Neutrophil (primary cell): ENCODE measurements around the gene MRPS11.

ENCODE experiments used
- H3K27ac ChIP-seq: fragments of 200-600 bp; sonication (generic); 2 replicates; pipeline ENCODE4 v1.5.1; 2016; ENCODE audit warnings: mild to moderate bottlenecking, moderate library complexity
- H3K27me3 ChIP-seq: fragments of 200-600 bp; sonication (generic); 2 replicates; pipeline ENCODE4 v1.6.0; 2016; ENCODE audit warnings: mild to moderate bottlenecking
- H3K36me3 ChIP-seq: fragments of 200-600 bp; sonication (generic); 2 replicates; pipeline ENCODE4 v1.5.1; 2017
- H3K4me1 ChIP-seq, 2 experiments: fragments of 200-600 bp in 1 of 2; sonication (generic) in 1 of 2; 1 replicate in 1 of 2; 2 replicates in 1 of 2; pipeline versions ENCODE4 v1.5.1 to v1.6.1; 2013 to 2016; ENCODE audit warnings: low read depth in 1 of 2, low read length in 1 of 2, mild to moderate bottlenecking in 1 of 2, moderate library complexity in 1 of 2; ENCODE audit not compliant: control insufficient read depth in 1 of 2, insufficient read depth in 1 of 2
- H3K4me3 ChIP-seq, 2 experiments: fragments of 200-600 bp in 1 of 2; sonication (generic) in 1 of 2; 1 replicate in 1 of 2; 2 replicates in 1 of 2; pipeline ENCODE4 v1.5.1; 2013 to 2016; ENCODE audit warnings: low read depth in 1 of 2, low read length in 1 of 2, mild to moderate bottlenecking in 1 of 2, moderate library complexity in 1 of 2
- H3K9me3 ChIP-seq: fragments of 200-600 bp; sonication (generic); 2 replicates; pipeline ENCODE4 v1.5.1; 2016
- CTCF ChIP-seq: fragments of 200-600 bp; sonication (generic); IDR thresholded peaks from 2 replicates; pipeline ENCODE4 v1.5.1; 2016; ENCODE audit warnings: antibody characterized with exemption

The MRPS11 gene

GRCh38 chr15:88467073-88467934, at the start of gene MRPS11, which contains the start of gene MRPL46:
MRPS11 (plus strand) TSS chr15:88467708; CDS start chr15:88467718, 10 bp downstream.
MRPL46 (minus strand) TSS chr15:88467388; CDS start chr15:88467377, 11 bp downstream.
- H3K9me3 ChIP-seq: no peaks in the 10 kb centered on the region
- TF ChIP-seq CTCF: no peak
- peaks cover 19% of the 10 kb centered on the region for H3K36me3 ChIP-seq
- peaks cover 17 to 19% of the 10 kb centered on the region in 2 experiments for H3K4me1 ChIP-seq
- H3K27me3 ChIP-seq: no peaks in the 10 kb centered on the region
- H3K4me3 ChIP-seq: peak within 1 kb of the TSS; percentile 68 to 92
- H3K27ac ChIP-seq: peak within 1 kb of the TSS; percentile 82

- Histone ChIP-seq H3K27ac (no peak overlapping the region), H3K9me3 (no peaks in the 10 kb centered on the region)
- no peak for TF ChIP-seq CTCF
Observed at GRCh38 chr15:88419830-88420229, 47.7 kb upstream of the MRPS11 start.

GRCh38 chr15:88423331-88423730, 44.2 kb upstream of the MRPS11 start:
- Histone ChIP-seq H3K4me1 (no peaks in the 10 kb centered on the region), H3K4me3 (no peak overlapping the region), H3K9me3 (no peaks in the 10 kb centered on the region), H3K36me3 (no peaks in the 10 kb centered on the region), H3K27ac (no peak overlapping the region), H3K27me3 (peaks cover 33% of the 10 kb centered on the region)
- no peak for TF ChIP-seq CTCF

More at GRCh38 chr15:88419830-88420229, 47.7 kb upstream of the MRPS11 start:
- H3K27me3 ChIP-seq: peaks cover 6% of the 10 kb centered on the region
- no peaks in the 10 kb centered on the region for H3K4me1 ChIP-seq
- H3K36me3 ChIP-seq: no peaks in the 10 kb centered on the region
- H3K4me3 ChIP-seq: no peak overlapping the region

GRCh38 chr15:88426304-88426703, 41.2 kb upstream of the MRPS11 start:
- Histone ChIP-seq H3K4me3 (no peak overlapping the region), H3K36me3 (no peaks in the 10 kb centered on the region), H3K27ac (no peak overlapping the region), H3K4me1 (no peaks in the 10 kb centered on the region), H3K27me3 (peaks cover 43% of the 10 kb centered on the region), H3K9me3 (no peaks in the 10 kb centered on the region)
- TF ChIP-seq CTCF: no peak

- no peak overlapping the region for H3K4me3 ChIP-seq
- no peak for TF ChIP-seq CTCF
- no peaks in the 10 kb centered on the region for H3K36me3 ChIP-seq
- no peak overlapping the region for H3K27ac ChIP-seq
- peaks cover 43% of the 10 kb centered on the region for H3K27me3 ChIP-seq
- H3K9me3 ChIP-seq: no peaks in the 10 kb centered on the region
- H3K4me1 ChIP-seq: no peaks in the 10 kb centered on the region
Observed at GRCh38 chr15:88428053-88428452, 39.5 kb upstream of the MRPS11 start.
